Large intestine (tissue), 3 donors: ENCODE results near the gene APLNR. TPM values are rescaled to one million over a fixed set of nuclear protein-coding genes. Genes with fewer than 3 reads are reported as not detected.

Experiments used
- DNase-seq, 2 donors: peaks; one replicate each; pipeline versions ENCODE4 v3.0.0 to v3.0.0-alpha.2; 2013
- H3K27ac ChIP-seq: one replicate; pipeline ENCODE4 v1.5.1; 2013; ENCODE audit warnings: low read length
- H3K27me3 ChIP-seq: 2 replicates; pipeline ENCODE4 v1.6.1; 2013; ENCODE audit warnings: low read length; ENCODE audit not compliant: control insufficient read depth, insufficient read depth
- H3K36me3 ChIP-seq: 2 replicates; pipeline ENCODE4 v1.6.1; 2013; ENCODE audit warnings: low read length; ENCODE audit not compliant: control insufficient read depth, insufficient read depth
- H3K4me1 ChIP-seq: one replicate; pipeline ENCODE4 v1.6.1; 2013; ENCODE audit warnings: low read length; ENCODE audit not compliant: control insufficient read depth, insufficient read depth
- H3K4me3 ChIP-seq: one replicate; pipeline ENCODE4 v1.5.1; 2013; ENCODE audit warnings: low read length
- H3K9me3 ChIP-seq: one replicate; pipeline ENCODE4 v1.6.1; 2013; ENCODE audit warnings: mild to moderate bottlenecking, low read depth, low read length, moderate library complexity; ENCODE audit not compliant: control insufficient read depth
- WGBS: methylation state at CpG from one replicate; pipeline ENCODE4 v1.1.5; 2013; ENCODE audit warnings: low lambda C conversion rate; ENCODE audit not compliant: insufficient coverage; 5-methylcytosine and 5-hydroxymethylcytosine counted together
- polyA plus RNA-seq: library from polyadenylated mRNA; unstranded; fragments of 120-200 nt; gene quantifications from one replicate; pipeline ENCODE4 v1.2.1, GENCODE V29; 2013

APLNR gene
- polyA plus RNA-seq, 1 donor = 22.8 TPM

- H3K4me1 ChIP-seq = no peaks in the 10 kb centered on the region
- H3K27me3 ChIP-seq = peaks cover 19% of the 10 kb centered on the region
- no CpG with 5 or more reads among the region's 39 CpGs for WGBS
- no peaks in the 10 kb centered on the region for H3K36me3 ChIP-seq
- no peak overlapping the region for H3K27ac ChIP-seq
- no peak for DNase-seq
- no peaks in the 10 kb centered on the region for H3K9me3 ChIP-seq
- peak overlapping the region; percentile 23 for H3K4me3 ChIP-seq
Observed at GRCh38 chr11:57235761-57236703, 1.0 kb downstream of the APLNR start.

- DNase-seq = no peak
- Histone ChIP-seq H3K27ac (no peak overlapping the region), H3K4me3 (no peak overlapping the region), H3K27me3 (peaks cover 24% of the 10 kb centered on the region), H3K4me1 (no peaks in the 10 kb centered on the region), H3K36me3 (no peaks in the 10 kb centered on the region), H3K9me3 (no peaks in the 10 kb centered on the region)
- no CpG with 5 or more reads among the region's 5 CpGs for WGBS
Observed at GRCh38 chr11:57233702-57234101, 3.3 kb downstream of the APLNR start.

- Histone ChIP-seq H3K4me3 (no peak overlapping the region), H3K27me3 (peaks cover 18% of the 10 kb centered on the region), H3K36me3 (no peaks in the 10 kb centered on the region), H3K9me3 (no peaks in the 10 kb centered on the region), H3K4me1 (no peaks in the 10 kb centered on the region), H3K27ac (no peak overlapping the region)
- DNase-seq = no peak
- 65% methylated on average over 3 of the region's 3 CpGs for WGBS
Observed at GRCh38 chr11:57231539-57232253, 5.4 kb downstream of the APLNR start.

GRCh38 chr11:57230791-57231538 lies 6.1 kb downstream of the APLNR start:
- WGBS = 20% methylated on average over 1 of the region's 18 CpGs
- Histone ChIP-seq H3K4me1 (no peaks in the 10 kb centered on the region), H3K4me3 (no peak overlapping the region), H3K36me3 (no peaks in the 10 kb centered on the region), H3K9me3 (no peaks in the 10 kb centered on the region), H3K27me3 (peaks cover 18% of the 10 kb centered on the region), H3K27ac (no peak overlapping the region)
- DNase-seq = no peak

- Histone ChIP-seq H3K9me3 (no peaks in the 10 kb centered on the region), H3K36me3 (no peaks in the 10 kb centered on the region), H3K27ac (no peak overlapping the region), H3K4me3 (no peak overlapping the region), H3K4me1 (no peaks in the 10 kb centered on the region), H3K27me3 (peaks cover 18% of the 10 kb centered on the region)
- WGBS = no CpG with 5 or more reads among the region's 5 CpGs
- no peak for DNase-seq
Observed at GRCh38 chr11:57230316-57230715, 6.7 kb downstream of the APLNR start.

GRCh38 chr11:57228600-57228999 lies 8.4 kb downstream of the APLNR start:
- H3K4me1 ChIP-seq = no peaks in the 10 kb centered on the region
- peaks cover 14% of the 10 kb centered on the region for H3K27me3 ChIP-seq
- no peak overlapping the region for H3K27ac ChIP-seq
- DNase-seq = no peak
- no CpG with 5 or more reads among the region's 3 CpGs for WGBS
- H3K9me3 ChIP-seq = no peaks in the 10 kb centered on the region
- H3K36me3 ChIP-seq = no peaks in the 10 kb centered on the region
- H3K4me3 ChIP-seq = no peak overlapping the region

- H3K36me3 ChIP-seq = no peaks in the 10 kb centered on the region
- H3K27ac ChIP-seq = no peak overlapping the region
- no peak overlapping the region for H3K4me3 ChIP-seq
- no peak for DNase-seq
- H3K27me3 ChIP-seq = peaks cover 2% of the 10 kb centered on the region
- H3K4me1 ChIP-seq = no peaks in the 10 kb centered on the region
- no peaks in the 10 kb centered on the region for H3K9me3 ChIP-seq
Observed at GRCh38 chr11:57224537-57224936, 12.5 kb downstream of the APLNR start.

- no peaks in the 10 kb centered on the region for H3K9me3 ChIP-seq
- H3K4me1 ChIP-seq = no peaks in the 10 kb centered on the region
- no peak overlapping the region for H3K4me3 ChIP-seq
- no peak for DNase-seq
- H3K27me3 ChIP-seq = peaks cover 2% of the 10 kb centered on the region
- H3K27ac ChIP-seq = no peak overlapping the region
- WGBS = 93% methylated on average over 2 of the region's 2 CpGs
- H3K36me3 ChIP-seq = no peaks in the 10 kb centered on the region
Observed at GRCh38 chr11:57224128-57224527, 12.9 kb downstream of the APLNR start.

- Histone ChIP-seq H3K27me3 (peaks cover 2% of the 10 kb centered on the region), H3K4me1 (no peaks in the 10 kb centered on the region), H3K9me3 (no peaks in the 10 kb centered on the region), H3K4me3 (no peak overlapping the region), H3K36me3 (no peaks in the 10 kb centered on the region), H3K27ac (no peak overlapping the region)
- WGBS = 60% methylated on average over 2 of the region's 3 CpGs
- DNase-seq = no peak
Observed at GRCh38 chr11:57223601-57224000, 13.4 kb downstream of the APLNR start.

GRCh38 chr11:57222239-57222638 lies 14.8 kb downstream of the APLNR start:
- Histone ChIP-seq H3K4me3 (no peak overlapping the region), H3K27ac (no peak overlapping the region), H3K27me3 (peaks cover 5% of the 10 kb centered on the region), H3K9me3 (no peaks in the 10 kb centered on the region), H3K36me3 (no peaks in the 10 kb centered on the region), H3K4me1 (no peaks in the 10 kb centered on the region)
- WGBS = 30% methylated on average over 1 of the region's 1 CpG
- DNase-seq = no peak
